GM10847 (cell line): ENCODE data around the gene CNTNAP1.

Source experiments
- POLR2A ChIP-seq: IDR thresholded peaks from 2 replicates; pipeline ENCODE4 v1.6.1; 2011; ENCODE audit not compliant: insufficient read length; ENCODE audit errors: extremely low read depth

The CNTNAP1 gene

DNA sequence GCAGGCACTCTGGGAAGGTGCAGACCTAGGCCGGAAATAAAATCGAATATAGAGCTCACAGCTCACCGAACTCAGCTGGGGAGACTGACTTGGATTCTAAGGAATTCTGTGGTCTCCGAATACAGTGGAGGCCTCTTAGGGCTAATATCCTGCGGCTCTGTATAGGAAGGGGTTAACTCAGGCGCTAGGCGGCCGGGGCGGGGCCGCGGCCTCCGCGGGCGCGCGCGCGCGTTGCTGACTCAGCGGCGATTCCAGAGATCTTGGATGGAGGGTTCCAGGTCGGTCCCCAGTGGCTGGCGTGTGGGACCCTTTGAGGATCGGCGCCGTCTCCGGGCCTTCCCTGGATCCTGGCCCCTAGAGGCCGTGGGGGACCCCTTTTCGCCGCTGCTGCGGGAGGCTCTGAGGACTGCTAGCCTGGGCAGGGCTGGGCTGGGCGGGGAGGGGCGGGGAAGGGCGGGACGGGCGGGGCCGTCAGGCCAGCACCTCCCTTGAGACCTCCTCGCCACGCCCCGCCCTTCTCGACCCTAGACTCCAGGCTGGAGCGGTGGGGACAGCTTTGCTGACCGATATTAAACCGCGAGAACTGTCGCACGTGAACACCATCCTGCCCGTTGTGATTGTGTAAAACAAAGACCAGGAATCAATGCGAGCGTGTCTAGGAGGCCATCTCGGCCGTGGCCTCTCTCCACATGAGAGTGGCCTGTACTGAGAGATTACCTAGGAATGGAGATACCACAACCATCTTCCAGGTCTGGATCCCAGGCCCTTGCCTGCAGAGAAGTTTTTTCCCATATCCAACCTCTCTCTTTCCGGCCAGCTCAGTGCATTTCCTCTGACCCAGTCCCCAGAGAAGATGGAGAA lies 4.2 kb upstream of the CNTNAP1 start:
- TF ChIP-seq POLR2A: peak; percentile 53

DNA sequence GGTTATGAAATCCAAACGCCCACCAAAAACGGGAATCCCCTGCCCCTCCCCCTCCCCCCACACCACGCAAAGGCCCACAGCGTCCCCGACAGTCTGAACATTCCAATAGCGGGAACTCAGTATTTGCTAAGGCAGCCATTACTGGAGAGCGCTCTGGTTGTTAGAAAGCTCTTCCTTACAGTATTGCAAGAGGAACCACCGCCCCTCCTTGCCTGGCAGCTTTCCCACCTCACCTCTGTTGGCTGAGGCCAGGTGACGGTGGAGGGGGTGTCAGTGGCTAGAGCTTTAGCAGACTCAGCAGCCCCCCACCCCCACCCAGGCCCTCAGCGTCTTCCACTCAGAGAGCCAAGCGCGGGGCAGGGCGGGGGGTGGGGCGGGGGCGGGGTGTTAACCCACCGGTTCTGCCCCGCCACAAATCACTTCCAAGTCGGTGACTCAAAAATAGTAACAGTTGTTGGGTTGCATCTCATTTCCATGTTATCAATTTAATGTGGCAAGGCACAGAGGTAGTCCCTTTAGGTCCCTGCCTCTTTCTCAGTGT lies 3.3 kb upstream of the CNTNAP1 start:
- TF ChIP-seq POLR2A: no peak

DNA sequence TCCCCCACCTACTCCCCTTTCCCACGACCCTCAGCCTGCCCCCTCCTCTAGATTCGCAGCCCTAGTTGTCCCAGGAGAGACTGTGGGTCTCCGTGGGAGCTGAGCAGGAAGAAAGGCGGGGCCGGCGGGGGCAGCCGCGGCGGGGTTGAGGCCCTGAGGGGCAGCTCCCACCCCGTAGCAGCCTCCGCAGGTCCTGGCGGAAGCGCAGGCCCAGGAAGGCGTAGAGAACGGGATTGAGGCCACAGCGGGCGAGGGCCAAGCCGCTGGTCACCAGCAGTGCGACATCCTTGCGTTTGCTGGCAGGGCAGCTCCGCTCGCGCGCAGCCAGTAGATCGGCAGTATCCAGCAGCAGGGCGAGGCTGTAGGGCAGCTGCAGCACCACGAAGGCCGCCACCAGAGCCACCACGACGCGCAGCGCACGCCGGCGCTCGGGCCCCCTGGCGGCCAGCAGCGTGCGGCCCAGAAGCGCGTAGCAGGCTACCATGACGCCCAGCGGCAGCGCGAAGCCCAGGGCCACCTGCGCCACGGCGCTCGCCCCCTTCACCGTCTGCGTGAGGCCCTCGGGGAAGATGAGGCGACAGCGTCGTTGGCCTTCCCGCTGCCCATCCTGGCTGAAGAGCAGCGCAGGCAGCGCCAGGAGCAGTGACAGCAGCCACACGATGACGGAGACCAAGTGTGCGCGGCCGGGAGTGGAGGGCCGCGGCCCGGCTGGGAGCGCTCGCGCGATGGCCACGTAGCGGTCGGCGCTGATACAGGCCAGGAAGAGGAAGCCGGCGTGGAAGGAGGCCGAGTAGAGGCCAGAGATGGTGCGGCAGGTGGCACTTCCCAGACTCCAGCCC lies 2.6 kb upstream of the CNTNAP1 start:
- TF ChIP-seq POLR2A: no peak

DNA sequence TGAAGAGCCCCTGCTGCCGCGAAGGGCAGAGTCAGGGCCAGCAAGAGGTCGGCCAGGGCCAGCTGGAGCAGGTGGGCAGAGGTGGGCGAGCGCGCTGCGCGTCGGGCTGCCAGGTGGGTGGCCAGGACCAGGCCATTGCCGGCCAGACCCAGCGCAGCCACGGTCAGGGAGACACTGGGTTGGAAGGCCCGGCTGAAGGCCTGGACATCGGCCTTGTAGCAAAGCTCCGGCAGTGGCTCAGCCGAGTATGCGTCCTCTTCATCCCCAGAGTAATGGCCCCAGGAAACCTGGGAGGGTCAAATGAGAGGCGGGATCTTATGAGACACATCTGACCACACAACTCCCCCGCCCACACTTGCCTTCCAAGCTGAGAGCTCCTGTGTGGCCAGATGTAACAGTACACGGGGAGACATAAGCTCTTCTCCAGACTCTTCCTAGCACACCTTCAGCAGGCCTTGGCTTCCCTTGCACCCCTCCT lies 2.0 kb upstream of the CNTNAP1 start:
- no peak for TF ChIP-seq POLR2A

DNA sequence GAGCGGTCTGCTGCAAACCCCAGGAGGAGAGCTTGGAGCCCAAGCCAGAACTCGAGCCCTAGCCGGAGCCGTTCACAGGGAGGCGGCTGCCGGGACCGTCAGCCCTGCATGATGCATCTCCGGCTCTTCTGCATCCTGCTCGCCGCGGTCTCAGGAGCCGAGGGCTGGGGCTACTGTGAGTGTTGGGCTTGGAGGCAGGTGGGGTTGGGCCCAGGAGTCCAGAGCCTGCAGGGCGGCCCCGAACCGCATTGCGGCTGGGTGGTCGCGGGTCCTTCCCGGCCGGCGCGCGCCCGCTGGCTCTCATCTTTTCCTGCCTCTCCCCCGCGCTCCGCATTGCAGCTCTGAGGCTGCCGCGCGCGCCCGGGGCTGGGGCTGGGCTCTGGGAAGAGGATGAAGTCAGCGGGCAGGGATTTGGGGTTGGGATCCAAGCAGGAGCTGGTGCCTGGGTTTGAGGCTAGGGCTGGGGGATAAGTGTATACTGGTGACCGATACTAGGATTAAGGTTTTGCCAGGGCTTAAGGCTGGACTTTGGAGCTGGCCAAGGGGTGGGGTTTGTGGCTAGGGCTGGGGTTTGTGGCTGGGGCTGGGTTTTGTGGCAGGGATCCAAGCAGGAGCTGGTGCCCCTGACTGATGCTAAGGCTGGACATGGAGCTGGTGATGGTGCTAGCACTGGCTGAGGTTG lies 532 bp downstream of the CNTNAP1 start:
- peak; percentile 18 for TF ChIP-seq POLR2A

DNA sequence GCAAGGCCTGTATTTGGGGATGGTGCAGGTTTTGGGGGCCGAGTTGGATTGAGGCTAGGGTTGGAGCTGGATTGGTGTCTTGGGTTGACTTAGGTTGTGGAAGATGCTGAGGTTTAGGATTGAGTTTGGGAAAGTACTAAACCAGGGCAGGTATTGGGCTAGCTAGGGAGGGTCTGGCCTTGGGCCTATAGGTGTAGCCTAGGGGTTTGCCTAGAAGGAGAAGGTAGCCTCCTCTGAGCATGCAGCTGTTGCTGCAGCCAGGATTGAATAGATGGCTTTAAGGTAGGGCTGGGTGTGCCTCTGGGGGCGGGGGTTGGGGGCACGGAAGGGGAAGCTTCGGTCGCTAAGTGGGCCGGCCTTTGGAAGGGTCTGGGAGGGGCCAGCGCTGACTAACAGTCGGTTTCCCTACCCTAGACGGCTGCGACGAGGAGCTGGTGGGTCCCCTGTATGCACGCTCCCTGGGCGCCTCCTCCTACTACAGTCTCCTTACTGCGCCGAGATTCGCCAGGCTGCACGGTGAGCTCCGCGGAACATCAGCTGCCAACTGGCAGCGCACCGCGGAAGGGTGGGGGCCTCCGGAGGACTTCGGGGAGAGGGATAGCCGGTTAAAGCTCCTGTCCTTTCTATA lies 1.2 kb downstream of the CNTNAP1 start:
- TF ChIP-seq POLR2A: no peak

DNA sequence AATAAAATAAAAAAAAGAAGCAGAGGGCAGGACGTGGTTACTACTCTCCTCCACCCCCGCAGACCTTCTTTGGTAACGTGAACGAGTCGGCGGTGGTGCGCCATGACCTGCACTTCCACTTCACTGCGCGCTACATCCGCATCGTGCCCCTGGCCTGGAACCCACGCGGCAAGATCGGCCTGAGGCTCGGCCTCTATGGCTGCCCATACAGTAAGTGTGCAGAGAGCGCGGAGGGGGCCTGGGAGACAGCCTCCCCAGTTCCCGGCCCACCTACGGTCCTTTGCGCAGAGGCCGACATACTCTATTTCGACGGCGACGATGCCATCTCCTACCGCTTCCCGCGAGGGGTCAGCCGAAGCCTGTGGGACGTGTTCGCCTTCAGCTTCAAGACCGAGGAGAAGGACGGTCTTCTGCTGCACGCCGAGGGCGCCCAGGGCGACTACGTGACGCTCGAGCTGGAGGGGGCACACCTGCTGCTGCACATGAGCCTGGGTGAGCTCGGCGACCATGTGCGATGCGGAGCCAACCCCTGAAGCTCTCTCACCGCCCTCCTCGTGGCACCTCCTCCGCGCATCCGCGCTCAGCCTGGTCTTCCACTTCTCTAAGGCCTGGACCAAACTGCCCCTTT lies 2.7 kb downstream of the CNTNAP1 start:
- no peak for TF ChIP-seq POLR2A

DNA sequence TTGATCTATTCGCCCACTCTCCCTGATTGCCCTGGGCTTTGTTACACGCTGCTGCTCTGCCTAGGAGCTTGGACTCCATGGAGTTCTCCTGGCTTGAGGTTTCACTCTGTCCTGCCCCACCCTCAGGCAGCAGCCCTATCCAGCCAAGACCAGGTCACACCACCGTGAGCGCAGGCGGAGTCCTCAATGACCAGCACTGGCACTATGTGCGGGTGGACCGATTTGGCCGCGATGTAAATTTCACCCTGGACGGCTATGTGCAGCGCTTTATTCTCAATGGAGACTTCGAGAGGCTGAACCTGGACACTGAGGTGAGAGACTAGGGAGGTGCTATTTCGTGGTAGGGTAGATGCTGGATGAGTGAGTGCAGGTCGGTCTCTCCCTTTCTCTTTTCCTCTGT lies 3.5 kb downstream of the CNTNAP1 start:
- TF ChIP-seq POLR2A: no peak

DNA sequence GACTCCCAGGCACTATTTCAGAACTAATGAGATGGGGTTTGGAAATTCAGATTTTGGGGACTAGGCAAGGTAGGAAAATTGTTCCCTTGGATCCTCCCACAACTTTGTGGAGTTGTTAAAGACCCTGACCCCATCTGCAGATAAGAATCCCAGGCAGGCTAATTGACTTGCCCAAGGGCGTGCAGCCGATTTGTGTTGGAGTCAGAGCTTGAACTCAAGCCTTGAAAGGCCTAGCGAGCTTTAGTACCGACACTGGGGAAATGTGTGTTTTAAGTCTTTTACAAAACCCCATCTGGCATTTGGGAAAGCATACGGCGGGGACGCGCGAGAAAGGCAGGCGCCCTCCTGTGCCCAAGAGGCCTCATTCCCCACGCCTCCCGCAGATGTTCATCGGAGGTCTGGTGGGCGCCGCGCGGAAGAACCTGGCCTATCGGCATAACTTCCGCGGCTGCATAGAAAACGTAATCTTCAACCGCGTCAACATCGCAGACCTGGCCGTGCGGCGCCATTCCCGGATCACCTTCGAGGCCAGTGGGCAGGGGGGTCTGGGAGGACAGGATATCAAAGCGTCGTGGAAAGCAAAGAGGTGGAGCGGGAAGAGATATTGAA lies 4.3 kb downstream of the CNTNAP1 start:
- TF ChIP-seq POLR2A: no peak

DNA sequence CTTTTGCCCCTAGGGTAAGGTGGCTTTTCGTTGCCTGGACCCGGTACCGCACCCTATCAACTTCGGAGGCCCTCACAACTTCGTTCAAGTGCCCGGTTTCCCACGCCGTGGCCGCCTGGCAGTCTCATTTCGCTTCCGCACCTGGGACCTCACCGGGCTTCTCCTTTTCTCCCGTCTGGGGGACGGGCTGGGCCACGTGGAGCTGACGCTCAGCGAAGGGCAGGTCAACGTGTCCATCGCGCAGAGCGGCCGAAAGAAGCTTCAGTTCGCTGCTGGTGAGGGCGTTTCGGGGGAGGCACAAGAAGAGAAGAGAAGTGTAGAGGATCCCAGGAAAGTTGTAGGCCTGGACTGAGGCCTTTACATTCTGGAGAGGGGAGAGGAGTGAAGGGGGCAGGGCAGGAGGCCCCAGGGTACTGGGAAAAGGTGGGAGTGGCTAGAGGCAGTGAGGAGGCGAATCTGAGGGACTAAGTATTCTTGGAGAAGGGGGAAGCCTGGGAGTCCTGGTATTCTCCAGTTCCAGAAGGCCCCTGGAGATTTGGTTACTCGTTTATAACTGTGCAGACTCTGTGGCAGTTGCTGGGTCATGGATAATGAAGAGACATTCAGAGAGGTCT lies 5.5 kb downstream of the CNTNAP1 start:
- no peak for TF ChIP-seq POLR2A

DNA sequence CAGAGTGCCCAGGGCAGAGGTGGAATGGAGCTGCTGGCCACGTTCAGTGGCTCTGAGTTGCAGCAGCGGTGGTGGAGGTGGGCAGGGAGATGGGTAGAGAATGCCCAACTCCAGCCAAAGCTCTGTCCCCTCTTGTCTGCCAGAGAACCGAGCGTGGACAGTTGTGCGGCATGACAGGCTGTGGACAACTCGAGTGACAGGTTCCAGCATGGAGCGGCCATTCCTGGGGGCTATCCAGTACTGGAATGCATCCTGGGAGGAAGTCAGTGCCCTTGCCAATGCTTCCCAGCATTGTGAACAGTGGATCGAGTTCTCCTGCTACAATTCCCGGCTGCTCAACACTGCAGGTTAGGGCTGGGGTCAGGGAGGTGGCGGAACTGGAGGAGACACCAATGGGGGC lies 8.3 kb downstream of the CNTNAP1 start:
- TF ChIP-seq POLR2A: no peak

DNA sequence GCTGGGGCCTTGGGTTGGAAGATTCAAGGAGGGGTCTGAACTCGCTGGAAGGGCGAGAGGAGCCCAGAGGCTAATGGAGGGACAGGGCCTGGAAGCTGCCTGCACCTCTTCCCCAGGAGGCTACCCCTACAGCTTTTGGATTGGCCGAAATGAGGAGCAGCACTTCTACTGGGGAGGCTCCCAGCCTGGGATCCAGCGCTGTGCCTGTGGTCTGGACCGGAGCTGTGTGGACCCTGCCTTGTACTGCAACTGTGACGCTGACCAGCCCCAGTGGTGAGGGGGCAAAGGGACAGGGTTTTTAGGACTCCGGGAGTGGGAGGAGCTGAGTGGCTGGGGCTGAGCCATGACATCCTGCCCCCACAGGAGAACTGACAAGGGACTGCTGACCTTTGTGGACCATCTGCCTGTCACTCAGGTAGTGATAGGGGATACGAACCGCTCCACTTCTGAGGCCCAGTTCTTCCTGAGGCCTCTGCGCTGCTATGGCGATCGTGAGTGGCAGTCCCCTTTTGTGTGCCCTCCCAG lies 8.8 kb downstream of the CNTNAP1 start:
- TF ChIP-seq POLR2A: no peak

DNA sequence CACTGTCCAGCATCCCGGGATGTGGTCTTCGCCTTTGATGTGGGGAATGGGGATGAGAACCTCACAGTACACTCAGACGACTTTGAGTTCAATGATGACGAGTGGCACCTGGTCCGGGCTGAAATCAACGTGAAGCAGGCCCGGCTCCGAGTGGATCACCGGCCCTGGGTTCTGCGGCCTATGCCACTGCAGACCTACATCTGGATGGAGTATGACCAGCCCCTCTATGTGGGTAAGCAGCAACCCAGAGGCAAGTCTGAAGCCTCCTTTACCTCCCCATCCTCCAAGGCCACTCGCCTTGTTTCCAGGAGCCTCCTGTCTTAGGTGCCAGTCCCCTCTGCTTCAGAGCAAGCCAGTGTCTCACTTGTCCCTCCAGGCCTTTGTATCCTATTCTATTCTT lies 10.2 kb downstream of the CNTNAP1 start:
- TF ChIP-seq POLR2A: no peak
